Fibroblast of lung (primary cell): ENCODE measurements around the gene RASSF8. TPM values are rescaled to one million over a fixed set of nuclear protein-coding genes. Genes with fewer than 3 reads are reported as not detected.

Experiments
- DNase-seq, 2 donors: peaks; one replicate each; pipeline versions ENCODE4 v3.0.0 to v3.0.0-alpha.2; 2010; ENCODE audit warnings: low read depth in 2 of 2
- H2AFZ ChIP-seq: 2 replicates; pipeline ENCODE4 v1.5.1; 2012; ENCODE audit warnings: low read length, control low read depth, inconsistent platforms
- H3K27ac ChIP-seq: 2 replicates; pipeline ENCODE4 v1.5.1; 2011; ENCODE audit warnings: low read length, control low read depth; ENCODE audit not compliant: insufficient read depth
- H3K27me3 ChIP-seq: 2 replicates; pipeline ENCODE4 v1.5.1; 2011; ENCODE audit warnings: mild to moderate bottlenecking, low read length; ENCODE audit not compliant: control insufficient read depth, insufficient read depth
- H3K36me3 ChIP-seq: 2 replicates; pipeline ENCODE4 v1.5.1; 2011; ENCODE audit warnings: low read length; ENCODE audit not compliant: control insufficient read depth, insufficient read depth
- H3K4me1 ChIP-seq: 2 replicates; pipeline ENCODE4 v1.5.1; 2011; ENCODE audit warnings: low read length; ENCODE audit not compliant: control insufficient read depth, insufficient read depth; ENCODE audit errors: extremely low read depth
- H3K4me2 ChIP-seq: 2 replicates; pipeline ENCODE4 v1.5.1; 2011; ENCODE audit warnings: low read length, control low read depth; ENCODE audit not compliant: insufficient read depth; ENCODE audit errors: extremely low read depth
- H3K4me3 ChIP-seq, 4 experiments: fragments of 200-600 bp in 1 of 4; sonication (generic) in 1 of 4; replicated peaks in 1 of 4; 2 replicates each; pipeline ENCODE4 v1.5.1; 2011 to 2016; ENCODE audit warnings: low read length in 4 of 4, low read depth in 3 of 4, mild to moderate bottlenecking in 3 of 4, control low read depth in 2 of 4, inconsistent platforms in 1 of 4, mixed read lengths in 1 of 4; ENCODE audit not compliant: insufficient read depth in 1 of 4; ENCODE audit errors: control extremely low read depth in 1 of 4
- H3K79me2 ChIP-seq: 2 replicates; pipeline ENCODE4 v1.5.1; 2012; ENCODE audit warnings: mild to moderate bottlenecking, low read length, inconsistent platforms; ENCODE audit not compliant: control insufficient read depth, insufficient read depth
- H3K9ac ChIP-seq: 2 replicates; pipeline ENCODE4 v1.5.1; 2011; ENCODE audit warnings: mild to moderate bottlenecking, low read length, control low read depth; ENCODE audit not compliant: insufficient read depth
- H3K9me3 ChIP-seq: 2 replicates; pipeline ENCODE4 v1.5.1; 2012; ENCODE audit warnings: low read depth, low read length; ENCODE audit not compliant: control insufficient read depth, insufficient read depth
- H4K20me1 ChIP-seq: 2 replicates; pipeline ENCODE4 v1.5.1; 2011; ENCODE audit warnings: low read length; ENCODE audit not compliant: control insufficient read depth, insufficient read depth; ENCODE audit errors: extremely low read depth
- CTCF ChIP-seq, 2 donors: IDR thresholded peaks in 1 of 2; conservative IDR thresholded peaks in 1 of 2; 1 replicate in 1 of 2; 2 replicates in 1 of 2; pipeline ENCODE4 v1.5.1; 2011 to 2012; ENCODE audit warnings: low read length in 2 of 2, control low read depth in 1 of 2, inconsistent platforms in 1 of 2, low read depth in 1 of 2, mild to moderate bottlenecking in 1 of 2
- EZH2 ChIP-seq: IDR thresholded peaks from 2 replicates; pipeline ENCODE4 v1.5.1; 2012; ENCODE audit warnings: low read length, control low read depth, mild to moderate bottlenecking; ENCODE audit errors: missing control alignments
- polyA plus RNA-seq, 2 donors: library from polyadenylated mRNA; depleted of rRNA in 1 of 2; stranded (reverse) in 1 of 2; unstranded in 1 of 2; fragments of >200 nt; gene quantifications; 2 replicates each; pipeline ENCODE4 v1.2.1, GENCODE V29; 2011 to 2012; ENCODE audit warnings: missing spikeins in 1 of 2
- total RNA-seq: library from RNA; depleted of rRNA; stranded (reverse); fragments of >200 nt; gene quantifications from 2 replicates; pipeline ENCODE4 v1.2.1, GENCODE V29; 2014

The RASSF8 gene
- total and polyA plus RNA-seq, 2 donors (not counting 1 experiment from before 2014, with no cell fraction given): 28.8 to 52.8 TPM

GRCh38 chr12:26116829-26117715 is 158.6 kb downstream of the RASSF8 start:
- Histone ChIP-seq H3K79me2 (no peaks in the 10 kb centered on the region), H3K4me2 (no peak overlapping the region), H4K20me1 (no peaks in the 10 kb centered on the region), H3K9me3 (no peaks in the 10 kb centered on the region), H3K4me1 (peaks cover 2% of the 10 kb centered on the region), H3K36me3 (no peaks in the 10 kb centered on the region), H3K4me3 (no peak overlapping the region), H3K27me3 (no peaks in the 10 kb centered on the region), H2AFZ (no peak overlapping the region), H3K9ac (no peak overlapping the region), H3K27ac (no peak overlapping the region)
- DNase-seq: peak in 1 of 2 donors; percentile 32
- TF ChIP-seq CTCF (conservative IDR thresholded peaks at IDR 0.05 in 1 of 2, IDR thresholded peaks at IDR 0.05 in 1 of 2; ENCODE audit: low read depth in 1 of 2, low read length in 2 of 2) (no peak), EZH2 (no peak)

GRCh38 chr12:26118308-26118707 is 159.8 kb downstream of the RASSF8 start:
- Histone ChIP-seq H3K4me3 (no peak overlapping the region), H3K4me2 (no peak overlapping the region), H3K9ac (no peak overlapping the region), H3K4me1 (peaks cover 2% of the 10 kb centered on the region), H3K9me3 (no peaks in the 10 kb centered on the region), H3K27me3 (no peaks in the 10 kb centered on the region), H3K27ac (no peak overlapping the region), H2AFZ (no peak overlapping the region), H3K36me3 (no peaks in the 10 kb centered on the region), H4K20me1 (no peaks in the 10 kb centered on the region), H3K79me2 (no peaks in the 10 kb centered on the region)
- no peak for TF ChIP-seq CTCF (conservative IDR thresholded peaks at IDR 0.05 in 1 of 2, IDR thresholded peaks at IDR 0.05 in 1 of 2; ENCODE audit: low read depth in 1 of 2, low read length in 2 of 2)
- no peak for TF ChIP-seq EZH2
- no peak for DNase-seq

- Histone ChIP-seq H3K4me3 (no peak overlapping the region), H3K9me3 (no peaks in the 10 kb centered on the region), H3K4me1 (peaks cover 5% of the 10 kb centered on the region), H2AFZ (no peak overlapping the region), H3K36me3 (no peaks in the 10 kb centered on the region), H3K27me3 (no peaks in the 10 kb centered on the region), H3K27ac (no peak overlapping the region), H3K79me2 (no peaks in the 10 kb centered on the region), H3K9ac (no peak overlapping the region), H3K4me2 (no peak overlapping the region), H4K20me1 (no peaks in the 10 kb centered on the region)
- TF ChIP-seq CTCF (conservative IDR thresholded peaks at IDR 0.05 in 1 of 2, IDR thresholded peaks at IDR 0.05 in 1 of 2; ENCODE audit: low read depth in 1 of 2, low read length in 2 of 2): peak; percentile 57 to 69
- TF ChIP-seq EZH2: no peak
- DNase-seq: peak; percentile 73 to 84
Observed at GRCh38 chr12:26119391-26119989, 161.0 kb downstream of the RASSF8 start.
